ENCODE data around the gene ALOX12. TPM values are rescaled to one million over a fixed set of nuclear protein-coding genes. Genes with fewer than 3 reads are reported as not detected.
"Not testable (repeated sequence)": the region's sequence is repeated elsewhere in the genome, so short reads cannot be mapped to it uniquely, and the experiment has no call there.

The ALOX12 gene, protein sequence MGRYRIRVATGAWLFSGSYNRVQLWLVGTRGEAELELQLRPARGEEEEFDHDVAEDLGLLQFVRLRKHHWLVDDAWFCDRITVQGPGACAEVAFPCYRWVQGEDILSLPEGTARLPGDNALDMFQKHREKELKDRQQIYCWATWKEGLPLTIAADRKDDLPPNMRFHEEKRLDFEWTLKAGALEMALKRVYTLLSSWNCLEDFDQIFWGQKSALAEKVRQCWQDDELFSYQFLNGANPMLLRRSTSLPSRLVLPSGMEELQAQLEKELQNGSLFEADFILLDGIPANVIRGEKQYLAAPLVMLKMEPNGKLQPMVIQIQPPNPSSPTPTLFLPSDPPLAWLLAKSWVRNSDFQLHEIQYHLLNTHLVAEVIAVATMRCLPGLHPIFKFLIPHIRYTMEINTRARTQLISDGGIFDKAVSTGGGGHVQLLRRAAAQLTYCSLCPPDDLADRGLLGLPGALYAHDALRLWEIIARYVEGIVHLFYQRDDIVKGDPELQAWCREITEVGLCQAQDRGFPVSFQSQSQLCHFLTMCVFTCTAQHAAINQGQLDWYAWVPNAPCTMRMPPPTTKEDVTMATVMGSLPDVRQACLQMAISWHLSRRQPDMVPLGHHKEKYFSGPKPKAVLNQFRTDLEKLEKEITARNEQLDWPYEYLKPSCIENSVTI
- total RNA-seq, result under 1 TPM in 1 of 2 donors, not detected in 1; 0.14 TPM
- long read RNA-seq, donor 1, partial matches to known transcripts, result 0 of 3 reads
- long read RNA-seq, donor 1, other reads (novel, unspliced or antisense), result 3 of 3 reads
- long read RNA-seq, donor 2, result 0 reads

DNA sequence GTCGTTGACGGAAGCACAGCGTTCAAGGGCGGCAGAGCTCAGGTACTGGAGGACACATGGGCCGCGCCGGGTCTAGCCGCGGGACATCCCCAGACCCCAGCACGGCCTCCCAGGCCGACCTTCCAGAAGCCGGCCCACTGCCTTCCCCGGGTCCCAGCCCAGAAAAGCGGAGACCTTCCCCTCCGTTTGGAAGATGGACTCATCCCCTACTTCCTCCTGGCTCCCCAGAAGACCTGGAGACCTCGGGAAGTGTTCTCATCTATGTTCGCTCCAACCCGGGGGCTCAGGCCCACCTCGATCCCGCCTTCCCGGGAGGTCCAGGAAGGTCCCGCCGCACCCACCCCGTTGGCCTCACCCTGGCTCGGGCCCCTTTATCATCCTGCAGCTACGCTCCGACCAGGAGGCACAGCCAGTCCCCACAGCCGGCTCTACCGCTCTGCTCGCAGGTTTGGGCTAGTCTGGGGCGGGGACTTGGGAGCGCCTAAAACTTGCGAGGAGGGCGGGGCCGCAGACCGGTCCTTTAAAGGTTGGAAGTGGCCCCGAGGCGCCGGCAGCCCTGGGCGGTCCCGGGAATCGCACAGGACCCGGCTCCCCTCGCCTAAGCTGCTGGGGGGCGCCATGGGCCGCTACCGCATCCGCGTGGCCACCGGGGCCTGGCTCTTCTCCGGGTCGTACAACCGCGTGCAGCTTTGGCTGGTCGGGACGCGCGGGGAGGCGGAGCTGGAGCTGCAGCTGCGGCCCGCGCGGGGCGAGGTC is at the start of gene ALOX12:
Gene ALOX12 (plus strand): TSS at position 550 of the 756 bp plus-strand sequence. CDS start 69 bp downstream, at position 619.
- DNase-seq (ENCODE audit: low spot score), result no peak
- intact Hi-C loops (cut with DNase I), result no loop called here

DNA sequence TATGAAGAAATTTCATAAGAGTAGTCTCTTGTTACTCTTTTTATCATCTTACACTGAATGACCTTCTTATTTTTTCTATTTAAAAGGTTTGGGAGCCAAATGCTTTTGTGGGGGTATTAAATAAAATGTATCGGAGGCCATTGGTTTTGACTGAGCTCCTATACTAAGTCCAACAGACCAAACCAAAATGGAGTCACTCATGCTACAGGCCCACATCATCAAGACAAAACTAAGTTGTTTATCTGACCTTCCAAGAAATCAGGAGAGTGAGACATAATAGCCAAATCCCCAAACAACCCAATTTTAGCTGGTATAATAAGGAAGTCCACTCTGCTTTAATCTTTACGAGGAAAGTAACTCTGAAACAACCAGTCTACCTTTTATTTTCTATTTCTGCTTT is 48.1 kb upstream of the ALOX12 start:
- intact Hi-C loops (cut with DNase I), result no loop called here
- DNase-seq (ENCODE audit: low spot score), result no peak

DNA sequence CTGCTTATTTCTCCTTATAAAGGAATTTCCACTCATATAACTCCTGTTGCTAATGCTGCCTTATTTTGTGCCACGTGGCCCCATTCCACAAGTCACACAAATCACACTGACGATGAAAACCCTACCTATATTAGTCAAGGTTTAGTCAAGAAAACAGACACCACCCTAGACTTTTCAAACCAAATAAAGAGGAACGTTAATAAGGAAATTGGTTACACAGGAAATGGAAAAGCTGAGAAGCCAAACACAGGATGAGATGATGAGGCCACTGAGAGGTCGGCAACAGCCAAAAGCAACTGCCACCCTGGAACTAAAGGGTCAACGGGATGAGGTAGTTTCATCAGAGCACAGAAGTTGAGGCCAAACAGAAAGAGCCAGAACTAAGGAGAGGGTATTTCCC is 47.3 kb upstream of the ALOX12 start:
- no peak for DNase-seq (ENCODE audit: low spot score)
- intact Hi-C loops (cut with DNase I), result no loop called here

DNA sequence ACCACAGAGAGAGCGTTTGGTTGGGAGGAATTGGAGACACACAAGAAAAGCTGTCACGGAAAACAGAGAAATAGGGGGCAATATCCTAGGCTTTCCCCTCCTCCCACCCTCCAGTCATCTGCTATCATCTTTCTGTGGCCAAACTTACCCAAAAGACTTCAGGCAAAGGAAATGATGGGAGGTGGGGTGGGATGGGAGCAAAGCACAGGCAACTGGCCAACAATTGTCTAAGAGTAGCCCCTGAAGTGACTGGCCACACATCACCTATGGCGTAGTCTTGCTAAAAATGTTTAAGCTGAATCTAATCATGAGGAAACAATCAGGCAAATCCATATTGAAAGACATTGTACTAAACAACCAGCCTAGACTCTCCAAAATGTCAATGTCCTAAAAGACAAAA is 46.9 kb upstream of the ALOX12 start:
- intact Hi-C loops (cut with DNase I), result no loop called here

DNA sequence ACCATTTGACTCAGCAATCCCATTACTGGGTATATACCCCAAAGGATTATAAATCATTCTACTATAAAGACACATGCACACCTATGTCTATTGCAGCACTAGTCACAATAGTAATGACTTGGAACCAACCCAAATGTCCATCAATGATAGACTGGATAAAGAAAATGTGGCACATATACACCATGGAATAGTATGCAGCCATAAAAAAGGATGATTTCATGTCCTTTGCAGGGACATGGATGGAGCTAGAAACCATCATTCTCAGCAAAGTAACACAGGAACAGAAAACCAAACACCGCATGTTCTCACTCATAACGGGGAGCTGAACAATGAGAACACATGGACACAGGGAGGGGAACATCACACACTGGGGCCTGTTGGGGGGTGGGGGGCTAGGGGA is 44.9 kb upstream of the ALOX12 start:
- DNase-seq (ENCODE audit: low spot score); intact Hi-C loops (cut with DNase I): not testable (repeated sequence)

More for the DNA sequence above, 46.9 kb upstream of the ALOX12 start:
- DNase-seq (ENCODE audit: low spot score), result no peak

DNA sequence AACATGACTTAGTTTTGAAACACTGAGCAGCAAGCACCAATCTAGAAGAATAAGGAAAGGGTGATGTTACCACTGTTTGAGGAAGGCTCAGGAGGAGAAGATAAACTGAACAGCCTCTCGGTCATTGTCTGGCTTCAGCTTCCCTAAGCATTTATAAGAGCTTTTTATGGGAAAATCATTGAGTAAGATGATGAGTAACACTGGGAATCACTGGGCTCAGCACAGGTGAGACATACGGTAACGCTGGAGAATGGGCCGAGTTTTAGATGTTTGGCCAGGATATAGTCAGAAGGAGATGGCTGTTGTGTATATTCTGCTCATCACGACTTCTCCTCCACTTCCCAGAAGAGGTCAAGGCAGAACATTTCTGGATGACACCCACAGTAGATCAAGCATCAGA is 42.2 kb upstream of the ALOX12 start:
- intact Hi-C loops (cut with DNase I), result no loop called here
- no peak for DNase-seq (ENCODE audit: low spot score)

DNA sequence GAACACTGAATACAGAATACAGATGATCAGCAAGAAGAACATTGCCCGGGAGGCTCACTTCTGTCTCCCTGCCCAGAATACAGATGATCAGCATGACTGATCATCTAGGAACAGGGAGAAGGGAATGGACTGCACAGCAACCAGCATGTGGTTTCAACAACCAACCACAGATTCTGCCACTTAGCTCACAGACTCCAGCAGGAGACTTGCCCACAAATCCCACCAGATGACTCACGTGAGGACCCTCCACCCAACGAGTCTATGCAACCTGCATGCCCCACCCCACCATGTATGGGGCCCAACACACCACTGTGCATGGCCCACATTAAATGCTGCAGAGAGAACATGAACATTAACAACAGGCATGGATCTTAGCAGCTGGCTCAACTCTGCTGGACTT is 36.1 kb upstream of the ALOX12 start:
- no peak for DNase-seq (ENCODE audit: low spot score)
- intact Hi-C loops (cut with DNase I), result no loop called here

DNA sequence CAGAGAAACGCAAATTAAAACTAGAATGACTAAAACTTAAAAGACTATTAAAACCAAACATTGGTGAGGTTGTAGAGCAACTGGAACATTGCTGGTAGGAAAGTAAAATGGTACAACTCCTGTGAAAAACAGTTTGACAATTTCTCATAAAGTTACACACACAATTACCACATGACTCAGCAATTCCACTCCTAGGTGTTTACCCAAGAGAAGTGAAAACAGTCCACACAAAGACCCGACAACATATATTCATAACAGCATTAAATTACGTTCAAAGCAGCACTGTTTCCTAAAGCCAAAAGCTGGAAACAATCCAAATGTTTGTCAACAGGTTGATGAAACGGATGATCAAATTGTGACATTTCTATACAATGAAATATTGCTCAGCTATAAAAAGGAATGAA is 26.5 kb upstream of the ALOX12 start:
- DNase-seq (ENCODE audit: low spot score), result no peak
- intact Hi-C loops (cut with DNase I), result no loop called here

DNA sequence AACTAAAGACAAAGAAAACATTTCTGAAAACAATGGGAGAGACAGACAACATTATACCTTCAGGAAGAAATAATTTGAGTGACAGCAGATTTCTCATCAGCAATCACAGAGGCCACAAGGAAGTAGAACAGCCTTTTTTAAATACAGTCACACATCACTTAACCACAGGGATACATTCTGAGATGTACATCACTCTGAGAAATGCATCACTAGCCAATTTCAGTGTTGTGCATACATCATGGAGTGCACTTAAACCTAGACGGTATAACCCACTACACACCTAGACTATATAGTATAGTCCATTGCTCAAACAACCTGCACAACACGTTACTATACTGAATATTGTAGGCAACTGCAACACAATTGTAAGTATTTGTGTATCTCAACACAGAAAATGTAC is 24.9 kb upstream of the ALOX12 start:
- DNase-seq (ENCODE audit: low spot score), result no peak
- intact Hi-C loops (cut with DNase I), result no loop called here

DNA sequence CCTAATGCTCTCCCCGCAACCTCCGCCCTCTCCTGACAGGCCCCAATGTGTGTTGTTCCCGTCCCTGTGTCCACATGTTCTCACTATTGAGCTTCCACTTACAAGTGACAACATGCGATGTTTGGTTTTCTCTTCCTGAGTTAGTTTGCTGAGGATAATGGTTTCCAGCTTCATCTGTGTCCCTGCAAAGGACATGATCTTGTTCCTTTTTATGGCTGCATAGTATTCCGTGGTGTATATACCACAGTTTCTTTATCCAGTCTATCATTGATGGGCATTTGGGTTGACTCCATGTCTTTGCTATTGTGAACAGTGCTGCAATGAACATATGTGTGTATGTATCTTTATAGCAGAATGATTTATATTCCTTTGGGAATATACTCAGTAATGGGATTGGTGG is 16.4 kb upstream of the ALOX12 start:
- DNase-seq (ENCODE audit: low spot score); intact Hi-C loops (cut with DNase I): not testable (repeated sequence)

DNA sequence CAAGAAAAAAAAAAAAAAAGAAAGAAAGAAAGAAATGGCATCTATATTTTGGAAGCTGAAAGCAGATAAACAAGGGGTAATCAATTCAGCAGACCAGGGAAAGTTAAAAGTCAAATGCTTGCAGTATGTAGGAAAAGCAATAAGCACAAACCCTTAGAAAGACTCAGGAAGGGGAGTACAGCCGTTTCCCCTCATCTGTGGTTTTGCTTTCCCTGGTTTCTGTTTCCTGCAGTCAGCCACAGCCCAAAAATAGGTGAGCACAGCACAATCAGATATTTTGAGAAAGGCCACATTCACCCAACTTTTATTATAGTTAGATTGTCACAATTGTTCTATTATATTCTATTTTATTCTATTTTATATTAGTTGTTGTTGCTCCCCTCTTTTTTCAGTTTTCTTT is 14.4 kb upstream of the ALOX12 start:
- intact Hi-C loops (cut with DNase I), result no loop called here
- no peak for DNase-seq (ENCODE audit: low spot score)

DNA sequence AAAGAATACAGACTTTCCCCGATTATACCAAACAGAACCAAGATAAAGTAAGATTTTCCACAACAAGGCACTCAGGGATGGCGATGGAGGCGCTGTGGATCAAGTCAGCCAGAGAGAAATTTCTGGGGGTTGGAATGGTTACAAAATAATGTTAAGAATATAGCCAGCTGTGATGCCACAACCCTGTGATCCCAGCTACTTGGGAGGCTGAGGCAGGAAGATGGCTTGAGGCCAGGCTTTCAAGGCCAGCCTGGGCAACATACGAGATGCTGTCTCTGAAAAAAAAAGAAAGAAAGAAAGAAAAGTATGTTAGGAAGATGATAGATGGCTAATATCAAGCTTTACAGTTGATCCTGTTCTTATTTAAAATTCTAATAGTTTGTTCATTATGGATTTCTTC is 10.6 kb upstream of the ALOX12 start:
- no peak for DNase-seq (ENCODE audit: low spot score)
- intact Hi-C loops (cut with DNase I), result loop anchor here in 1 of 2 donors (5.0 kb wide), 1 partner anchor 413 kb away; no protein-coding TSS in a partner anchor

DNA sequence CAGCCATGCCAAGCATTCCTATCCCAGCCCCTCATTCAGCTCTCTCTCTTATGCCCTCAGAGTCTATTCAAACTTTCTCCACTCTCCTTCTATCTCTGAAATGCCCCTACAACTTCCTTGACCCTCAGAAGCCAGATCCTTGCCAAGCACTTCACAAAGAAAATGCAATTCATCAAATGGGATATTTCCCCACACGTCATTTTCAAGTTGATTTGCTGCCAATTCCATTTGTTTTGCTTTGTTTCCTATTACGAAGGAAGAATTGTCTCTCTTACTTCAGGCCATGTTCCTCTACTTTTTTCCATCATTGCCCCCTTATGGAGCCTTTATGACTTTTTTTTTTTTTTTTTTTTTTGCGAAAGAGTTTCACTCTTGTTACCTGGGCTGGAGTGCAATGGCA is 9.2 kb upstream of the ALOX12 start:
- intact Hi-C loops (cut with DNase I), result loop anchor here in 1 of 2 donors (5.0 kb wide), 1 partner anchor 414 kb away; no protein-coding TSS in a partner anchor
- no peak for DNase-seq (ENCODE audit: low spot score)

DNA sequence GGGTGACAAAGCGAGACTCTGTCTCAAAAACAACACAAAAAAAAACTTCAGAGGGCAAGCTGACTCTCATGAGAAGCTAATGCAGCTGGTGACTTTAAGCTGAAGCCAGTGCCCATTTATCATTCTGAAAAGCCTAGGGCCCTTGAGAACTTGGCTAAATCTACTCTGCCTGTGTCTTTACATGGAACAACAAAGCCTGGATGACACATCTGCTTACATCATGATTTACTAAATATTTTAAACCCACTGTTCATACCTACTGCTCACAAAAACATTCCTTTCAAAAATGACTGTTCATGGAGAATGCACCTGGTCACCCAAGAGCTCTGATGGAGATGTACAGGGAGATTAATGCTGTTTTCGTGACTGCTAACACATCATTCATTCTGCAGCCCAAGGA is 6.1 kb upstream of the ALOX12 start:
- intact Hi-C loops (cut with DNase I), result loop anchor here in 1 of 2 donors (5.0 kb wide), 1 partner anchor 417 kb away; no protein-coding TSS in a partner anchor
- DNase-seq (ENCODE audit: low spot score), result no peak

DNA sequence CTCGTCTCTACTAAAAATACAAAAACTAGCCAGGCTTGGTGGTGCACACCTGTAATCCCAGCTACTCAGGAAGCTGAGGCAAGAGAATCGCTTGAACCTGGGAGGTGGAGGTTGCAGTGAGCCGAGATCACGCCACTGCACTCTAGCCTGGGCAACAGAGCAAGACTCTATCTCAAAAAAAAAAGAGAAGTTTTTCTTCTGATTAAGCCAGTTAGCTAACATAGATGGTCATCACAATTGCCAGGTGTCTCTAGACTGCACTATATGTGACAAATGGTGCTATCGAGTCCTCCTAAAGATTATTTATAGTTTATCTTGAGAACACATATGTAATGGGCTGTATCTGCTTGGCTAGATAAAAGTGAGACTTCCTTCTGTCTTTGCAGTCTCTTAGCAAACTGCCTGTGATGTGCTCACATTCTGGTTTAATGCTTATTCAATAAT is 2.2 kb upstream of the ALOX12 start:
- intact Hi-C loops (cut with DNase I); DNase-seq (ENCODE audit: low spot score): not testable (repeated sequence)

DNA sequence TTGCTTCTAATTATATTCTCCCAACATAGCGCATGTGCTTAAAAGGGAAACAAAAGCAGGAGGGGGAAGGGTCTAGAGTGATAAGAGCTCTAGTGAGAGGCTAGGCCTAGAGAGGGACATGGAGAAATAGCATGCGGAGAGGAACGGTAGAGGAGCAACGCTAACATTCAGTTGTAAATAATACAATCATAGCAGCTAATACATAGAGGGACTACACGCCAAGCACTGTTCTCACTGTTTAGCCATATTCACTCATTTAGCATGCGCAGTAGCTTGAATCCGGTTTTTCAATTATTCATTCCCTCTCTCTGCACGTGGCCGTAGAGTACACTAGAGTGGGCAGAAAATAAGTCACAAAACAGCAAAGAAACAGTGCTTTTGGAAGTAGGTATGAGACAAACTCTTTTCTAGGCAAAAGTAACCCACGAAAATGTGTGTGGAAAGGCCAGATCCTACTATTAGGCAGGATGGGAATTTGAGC is 1.7 kb upstream of the ALOX12 start:
- intact Hi-C loops (cut with DNase I), result no loop called here
- no peak for DNase-seq (ENCODE audit: low spot score)

DNA sequence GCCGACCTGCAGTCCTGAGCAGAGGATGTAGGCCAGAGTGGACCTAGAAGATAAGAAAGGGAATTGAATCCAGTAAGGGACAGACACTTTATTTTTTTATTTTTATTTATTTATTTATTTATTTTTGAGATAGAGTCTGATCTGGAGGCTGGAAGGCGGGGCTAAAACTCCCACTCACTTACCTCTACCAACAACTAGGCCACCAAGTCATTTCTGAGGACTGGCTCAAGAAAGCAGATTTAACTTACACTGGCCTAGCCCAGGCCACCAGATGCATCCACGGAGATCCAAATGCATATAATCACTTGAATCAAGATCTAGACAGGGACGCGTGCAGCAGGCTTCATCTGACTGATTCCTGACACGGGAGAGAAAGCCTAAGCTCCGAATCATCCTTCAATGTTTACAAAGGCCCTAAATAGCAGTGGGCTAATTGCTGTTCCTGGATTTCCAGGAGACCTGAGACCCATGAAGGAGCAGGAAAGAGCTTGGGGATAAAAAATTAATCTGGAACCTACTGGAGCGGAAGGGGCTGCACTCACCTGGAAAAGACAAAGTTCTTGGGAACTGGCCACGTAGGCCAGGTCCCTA is 1.1 kb upstream of the ALOX12 start:
- intact Hi-C loops (cut with DNase I), result no loop called here
- no peak for DNase-seq (ENCODE audit: low spot score)

DNA sequence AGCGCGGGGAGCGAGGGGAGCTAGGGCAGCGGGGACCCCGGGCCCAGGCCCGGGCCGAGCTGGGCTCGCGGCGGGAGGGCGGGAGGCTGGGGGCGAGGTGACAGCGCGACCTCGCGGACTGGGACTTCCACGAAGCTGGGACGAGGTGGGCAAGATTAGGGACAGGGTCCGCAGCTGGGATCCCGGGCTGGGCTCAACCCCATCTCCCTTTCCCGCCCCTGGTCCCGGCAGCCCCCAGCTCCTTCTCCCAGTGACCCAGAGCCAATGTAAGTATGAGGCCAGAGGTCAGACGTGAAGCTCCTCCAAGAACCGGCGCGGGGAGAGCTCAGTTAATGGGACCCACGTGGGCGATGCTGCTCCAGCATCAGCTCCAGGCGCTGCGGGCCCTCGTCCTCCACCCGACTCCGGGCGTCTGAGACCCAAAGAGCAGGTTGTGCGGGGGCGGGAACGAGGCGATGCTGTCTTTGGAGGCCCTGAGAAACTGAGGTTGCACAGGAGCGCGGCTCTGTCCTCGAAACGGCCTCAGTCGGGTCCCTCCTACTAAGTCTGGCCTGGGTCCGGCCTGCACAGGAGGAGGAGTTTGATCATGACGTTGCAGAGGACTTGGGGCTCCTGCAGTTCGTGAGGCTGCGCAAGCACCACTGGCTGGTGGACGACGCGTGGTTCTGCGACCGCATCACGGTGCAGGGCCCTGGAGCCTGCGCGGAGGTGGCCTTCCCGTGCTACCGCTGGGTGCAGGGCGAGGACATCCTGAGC is 585 bp downstream of the ALOX12 start:
- intact Hi-C loops (cut with DNase I), result no loop called here
- no peak for DNase-seq (ENCODE audit: low spot score)
